Stomach (tissue), 9 donors: ENCODE measurements around the gene HACL1. TPM values are rescaled to one million over a fixed set of nuclear protein-coding genes. Genes with fewer than 3 reads are reported as not detected.
A peak's percentile ranks its signal among the peaks of the same experiment; 100 is the strongest.
"Not testable (repeated sequence)": the region's sequence is repeated elsewhere in the genome, so short reads cannot be mapped to it uniquely, and the experiment has no call there.

Source experiments
- DNase-seq, 2 donors: peaks; one replicate each; pipeline versions ENCODE4 v3.0.0 to v3.0.0-alpha.2; 2013 to 2019
- H3K27ac ChIP-seq, 5 donors: fragments of 200-600 bp in 4 of 5; sonication (generic) in 4 of 5; one replicate each; pipeline ENCODE4 v1.5.1; 2013 to 2019; ENCODE audit warnings: mild to moderate bottlenecking in 1 of 5, moderate library complexity in 1 of 5
- H3K27me3 ChIP-seq, 3 donors: fragments of 200-600 bp; sonication (generic); one replicate each; pipeline ENCODE4 v1.5.1; 2017 to 2019; ENCODE audit warnings: mixed run types in 1 of 3
- H3K36me3 ChIP-seq, 4 donors: fragments of 200-600 bp; sonication (generic); 1 replicate in 3 of 4; 2 replicates in 1 of 4; pipeline ENCODE4 v1.5.1; 2016 to 2019
- H3K4me1 ChIP-seq, 4 donors: fragments of 200-600 bp; sonication (generic); one replicate each; pipeline ENCODE4 v1.5.1; 2016 to 2019
- H3K4me3 ChIP-seq, 4 donors: fragments of 200-600 bp; sonication (generic) in 3 of 4; one replicate each; pipeline ENCODE4 v1.5.1; 2016 to 2019; ENCODE audit warnings: mild to moderate bottlenecking in 1 of 4
- H3K9me3 ChIP-seq, 4 donors: fragments of 200-600 bp; sonication (generic); one replicate each; pipeline ENCODE4 v1.5.1; 2016 to 2019
- CTCF ChIP-seq, 7 experiments: fragments of 450-650 bp in 4 of 7; fragments of 200-600 bp in 3 of 7; sonication (generic) in 3 of 7; IDR thresholded peaks; one replicate each; pipeline ENCODE4 v1.5.1; 2016 to 2019; ENCODE audit warnings: antibody characterized with exemption in 7 of 7, control low read depth in 2 of 7, mild to moderate bottlenecking in 1 of 7
- EP300 ChIP-seq: sonication (generic); formaldehyde crosslinking; IDR thresholded peaks from one replicate; pipeline ENCODE4 v1.6.1; 2017; ENCODE audit warnings: antibody characterized with exemption
- POLR2A ChIP-seq, 4 donors: fragments of 450-650 bp; IDR thresholded peaks; one replicate each; pipeline ENCODE4 v1.6.1; 2016; ENCODE audit warnings: antibody characterized with exemption in 4 of 4, control low read depth in 2 of 4, mild to moderate bottlenecking in 1 of 4, moderate library complexity in 1 of 4
- POLR2AphosphoS5 ChIP-seq, 3 donors: sonication (generic); formaldehyde crosslinking; IDR thresholded peaks; one replicate each; pipeline ENCODE4 v1.6.1; 2016; ENCODE audit warnings: antibody characterized with exemption in 3 of 3
- WGBS, 5 donors: extraction: QIAGEN DNeasy Blood & Tissue Kit in 3 of 5; methylation state at CpG; one replicate each; pipeline versions ENCODE4 v1.1.5 to v1.1.7; 2013 to 2018; 5-methylcytosine and 5-hydroxymethylcytosine counted together
- intact Hi-C: fragments of 100-400 bp; cut with DNase I; formaldehyde crosslinking; loops from one replicate; pipeline ENCODE4 v1.15.1; 2023; ENCODE audit warnings: low total_unique reads
- polyA plus RNA-seq, 3 donors: library from polyadenylated mRNA; stranded (reverse); fragments of 200-250 nt; gene quantifications; one replicate each; pipeline ENCODE4 v1.2.3, GENCODE V29; 2013
- total RNA-seq, 5 donors: library from RNA; depleted of rRNA; stranded (reverse); fragments of >200 nt; gene quantifications; one replicate each; pipeline versions ENCODE4 v1.1.0 to v1.2.3, GENCODE V29; 2014 to 2016
- donor health status: healthy with polysubstance abuse.
- donor health status: Bipolar disorder and iron deficiency.
- donor health status: healthy.

The HACL1 gene
- total and polyA plus RNA-seq, 8 donors: 13.9 to 46.7 (median 21.0) TPM

GRCh38 chr3:15614958-15615357 is 13.6 kb upstream of the HACL1 start:
- Histone ChIP-seq H3K4me3 (no peak overlapping the region), H3K9me3 (peaks cover 0 to 6% (median 2%) of the 10 kb centered on the region in 4 donors), H3K27me3 (no peaks in the 10 kb centered on the region), H3K27ac (no peak overlapping the region), H3K36me3 (no peaks in the 10 kb centered on the region), H3K4me1 (peaks cover 4 to 46% (median 28%) of the 10 kb centered on the region in 4 donors)
- intact Hi-C loops: no loop called here
- DNase-seq: no peak
- TF ChIP-seq POLR2A (IDR thresholded peaks at IDR 0.05) (no peak), EP300 (no peak), POLR2AphosphoS5 (IDR thresholded peaks at IDR 0.05) (no peak)
- 70 to 90% (median 79%) methylated on average over 1 of the region's 1 CpG for WGBS, 5 donors

DNA sequence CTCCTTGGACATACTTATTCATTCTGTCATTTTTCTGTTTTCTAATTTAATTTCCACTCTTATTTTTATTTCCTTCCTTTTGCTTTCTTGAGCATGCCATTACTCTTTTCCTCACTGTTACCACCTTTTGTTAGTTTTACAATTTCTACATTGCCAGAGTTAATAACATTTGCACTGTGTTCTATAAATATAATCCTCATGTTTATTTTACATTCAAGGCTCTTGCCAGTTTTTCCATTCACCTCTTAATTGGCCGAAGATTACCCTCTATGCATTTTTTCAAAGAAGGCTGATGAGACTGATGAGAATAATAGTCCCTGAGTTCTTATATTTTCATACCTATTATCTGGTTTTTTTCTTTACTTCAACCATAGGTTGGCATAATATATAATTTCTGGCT is 10.6 kb upstream of the HACL1 start:
- no peaks in the 10 kb centered on the region for H3K36me3 ChIP-seq
- no peak for DNase-seq
- 21 to 39% (median 34%) methylated on average over 1 of the region's 1 CpG for WGBS, 5 donors
- H3K27ac ChIP-seq: peak overlapping the region in 2 of 5 donors; percentile 40 to 69
- H3K27me3 ChIP-seq: no peaks in the 10 kb centered on the region
- no peak for TF ChIP-seq CTCF (IDR thresholded peaks at IDR 0.05)
- TF ChIP-seq POLR2AphosphoS5 (IDR thresholded peaks at IDR 0.05): no peak
- no peak for TF ChIP-seq POLR2A (IDR thresholded peaks at IDR 0.05)
- TF ChIP-seq EP300: no peak
- H3K4me1 ChIP-seq: peaks cover 24 to 75% (median 46%) of the 10 kb centered on the region in 4 donors
- no peak overlapping the region for H3K4me3 ChIP-seq
- no peaks in the 10 kb centered on the region for H3K9me3 ChIP-seq
- intact Hi-C loops: no loop called here

GRCh38 chr3:15611018-15611417 is 9.6 kb upstream of the HACL1 start:
- no peaks in the 10 kb centered on the region for H3K9me3 ChIP-seq
- H3K27me3 ChIP-seq: no peaks in the 10 kb centered on the region
- DNase-seq: peak; percentile 14 to 53
- peak overlapping the region; percentile 24 to 86 (median 54) for H3K27ac ChIP-seq
- intact Hi-C loops: no loop called here
- H3K4me1 ChIP-seq: peaks cover 28 to 85% (median 56%) of the 10 kb centered on the region in 4 donors
- WGBS, 5 donors: 39 to 74% (median 67%) methylated on average over 3 of the region's 3 CpGs
- H3K36me3 ChIP-seq: no peaks in the 10 kb centered on the region
- no peak for TF ChIP-seq POLR2AphosphoS5 (IDR thresholded peaks at IDR 0.05)
- TF ChIP-seq CTCF (IDR thresholded peaks at IDR 0.05): no peak
- TF ChIP-seq EP300: no peak
- no peak for TF ChIP-seq POLR2A (IDR thresholded peaks at IDR 0.05)
- no peak overlapping the region for H3K4me3 ChIP-seq

DNA sequence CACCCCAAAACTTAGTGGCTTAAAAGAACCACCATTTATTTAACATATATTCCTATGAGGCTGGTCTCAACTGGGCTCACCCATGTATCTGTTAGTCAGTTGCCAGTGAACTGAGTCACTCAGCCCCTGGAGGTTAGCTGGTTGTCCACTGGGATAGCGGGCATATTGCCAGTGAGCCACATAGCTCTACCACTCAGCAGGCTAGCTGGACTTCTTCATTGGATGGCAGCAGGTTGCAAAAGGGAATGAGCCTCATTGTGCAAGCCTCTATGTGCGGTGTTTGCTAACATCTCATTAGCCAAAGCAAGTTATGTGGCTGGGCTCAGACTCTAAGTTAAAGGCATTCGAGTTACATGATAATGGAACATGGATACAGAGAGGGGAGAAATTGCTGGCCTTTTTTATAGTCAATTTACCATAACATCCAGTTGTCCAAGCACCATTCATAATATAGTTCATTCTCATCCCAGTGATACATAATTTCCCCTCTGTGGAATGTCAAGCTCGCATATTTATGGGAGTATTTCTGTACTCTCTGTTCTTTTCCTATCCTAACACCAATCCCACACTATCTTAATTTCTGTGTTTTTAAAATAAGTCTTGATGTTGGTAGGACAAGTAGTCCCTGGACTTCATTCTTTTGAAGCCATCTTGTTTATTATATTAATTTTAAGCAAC is 8.9 kb upstream of the HACL1 start:
- WGBS, 5 donors: 77 to 92% (median 79%) methylated on average over 4 of the region's 4 CpGs
- no peaks in the 10 kb centered on the region for H3K9me3 ChIP-seq
- TF ChIP-seq POLR2AphosphoS5 (IDR thresholded peaks at IDR 0.05) (peak in 1 of 3 donors; percentile 17), POLR2A (IDR thresholded peaks at IDR 0.05) (no peak), EP300 (no peak)
- DNase-seq: peak in 1 of 2 donors; percentile 53
- intact Hi-C loops: no loop called here
- no peak overlapping the region for H3K4me3 ChIP-seq
- H3K4me1 ChIP-seq: peaks cover 28 to 81% (median 61%) of the 10 kb centered on the region in 4 donors
- peak overlapping the region; percentile 11 to 86 (median 54) for H3K27ac ChIP-seq
- no peaks in the 10 kb centered on the region for H3K36me3 ChIP-seq
- H3K27me3 ChIP-seq: no peaks in the 10 kb centered on the region

DNA sequence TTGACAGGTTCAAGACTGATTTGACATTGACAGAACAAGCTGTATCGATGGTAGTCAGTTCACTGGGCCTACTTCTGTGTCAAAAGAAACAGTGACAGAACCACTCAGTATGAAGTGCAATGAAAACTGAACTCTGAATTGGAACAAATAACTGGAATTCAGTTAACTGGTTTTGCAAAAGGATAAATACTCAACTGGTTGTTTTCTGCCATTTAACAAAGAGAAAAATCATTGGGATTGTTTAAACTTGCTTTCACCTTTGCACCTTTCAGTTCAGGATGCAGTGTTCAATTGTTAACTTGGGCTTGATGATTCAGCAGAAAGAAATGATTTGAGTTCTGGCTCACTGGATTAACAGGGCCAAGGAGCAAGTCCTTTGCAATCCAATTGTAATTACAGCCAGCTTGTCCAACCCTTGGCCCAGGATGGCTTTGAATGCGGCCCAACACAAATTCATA is 5.1 kb upstream of the HACL1 start:
- Histone ChIP-seq H3K4me3 (no peak overlapping the region), H3K36me3 (no peaks in the 10 kb centered on the region), H3K27me3 (no peaks in the 10 kb centered on the region), H3K27ac (peak overlapping the region; percentile 61 to 86 (median 69)), H3K9me3 (no peaks in the 10 kb centered on the region), H3K4me1 (peaks cover 39 to 74% (median 55%) of the 10 kb centered on the region in 4 donors)
- WGBS, 5 donors: 35 to 52% (median 40%) methylated on average over 2 of the region's 2 CpGs
- DNase-seq: peak in 1 of 2 donors; percentile 60
- TF ChIP-seq CTCF (IDR thresholded peaks at IDR 0.05): no peak
- TF ChIP-seq EP300: no peak
- TF ChIP-seq POLR2AphosphoS5 (IDR thresholded peaks at IDR 0.05): peak in 1 of 3 donors; percentile 42
- intact Hi-C loops: no loop called here

DNA sequence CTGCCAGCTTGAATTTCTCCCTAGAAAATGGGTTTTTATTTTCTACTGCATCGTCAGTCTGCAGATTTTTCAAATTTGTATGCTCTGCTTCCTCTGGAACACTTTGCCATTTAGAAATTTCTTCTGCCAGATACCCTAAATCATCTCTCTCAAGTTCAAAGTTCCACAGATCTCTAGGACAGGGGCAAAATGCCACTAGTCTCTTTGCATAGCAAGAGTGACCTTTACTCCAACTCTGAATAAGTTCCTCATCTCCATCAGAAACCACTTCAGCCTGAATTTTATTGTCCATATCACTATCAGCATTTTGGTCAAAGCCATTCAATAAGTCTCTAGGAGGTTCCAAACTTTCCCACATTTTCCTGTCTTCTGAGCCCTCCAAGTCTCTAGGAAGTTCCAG is 3.2 kb upstream of the HACL1 start:
- WGBS, 5 donors: 89 to 100% (median 96%) methylated on average over 1 of the region's 1 CpG
- H3K4me3 ChIP-seq: not testable (repeated sequence)
- peaks cover 43 to 73% (median 55%) of the 10 kb centered on the region in 4 donors for H3K4me1 ChIP-seq

GRCh38 chr3:15602816-15603215 is 1.4 kb upstream of the HACL1 start:
- DNase-seq, H3K27me3 ChIP-seq, H3K9me3 ChIP-seq, intact Hi-C loops: not testable (repeated sequence)
- WGBS, 5 donors: 96 to 98% (median 97%) methylated on average over 3 of the region's 3 CpGs
- peak overlapping the region in 4 of 5 donors; percentile 89 to 95 (median 93) for H3K27ac ChIP-seq
- peaks cover 0 to 20% (median 16%) of the 10 kb centered on the region in 4 donors for H3K36me3 ChIP-seq
- H3K4me3 ChIP-seq: peak overlapping the region in 2 of 4 donors; percentile 92 to 98
- H3K4me1 ChIP-seq: peaks cover 34 to 67% (median 49%) of the 10 kb centered on the region in 4 donors

More for the DNA sequence above, 3.2 kb upstream of the HACL1 start:
- H3K27ac ChIP-seq: peak overlapping the region in 1 of 5 donors; percentile 36
- H3K36me3 ChIP-seq, H3K27me3 ChIP-seq, DNase-seq, H3K9me3 ChIP-seq, intact Hi-C loops: not testable (repeated sequence)
